Heart left ventricle (tissue), 16 donors: ENCODE results near the gene WDR7. TPM values are rescaled to one million over a fixed set of nuclear protein-coding genes. Genes with fewer than 3 reads are reported as not detected.
A peak's percentile ranks its signal among the peaks of the same experiment; 100 is the strongest.

Source experiments
- ATAC-seq, 4 donors: fragments of 200-7000 bp; cut with Tn5 transposase; one replicate each; pipeline ENCODE4 v1.9.1; 2020 to 2022; ENCODE audit warnings: moderate library complexity in 4 of 4, mild to moderate bottlenecking in 3 of 4, moderate number of reproducible peaks in 1 of 4
- DNase-seq, 5 donors: peaks; one replicate each; pipeline ENCODE4 v3.0.0-alpha.2; 2020
- H3K27ac ChIP-seq, 12 donors: fragments of 200-600 bp; sonication (generic) in 4 of 12; one replicate each; pipeline versions ENCODE4 v1.5.0 to v1.8.0; 2016 to 2022; ENCODE audit warnings: mild to moderate bottlenecking in 2 of 12
- H3K27me3 ChIP-seq, 9 donors: fragments of 200-600 bp; sonication (generic) in 2 of 9; one replicate each; pipeline versions ENCODE4 v1.5.1 to v1.8.0; 2016 to 2022; ENCODE audit warnings: mild to moderate bottlenecking in 3 of 9
- H3K36me3 ChIP-seq, 9 donors: fragments of 200-600 bp; sonication (generic) in 2 of 9; one replicate each; pipeline versions ENCODE4 v1.5.0 to v1.8.0; 2018 to 2022; ENCODE audit warnings: mild to moderate bottlenecking in 2 of 9
- H3K4me1 ChIP-seq, 12 donors: fragments of 200-600 bp; sonication (generic) in 4 of 12; one replicate each; pipeline versions ENCODE4 v1.5.0 to v1.8.0; 2016 to 2022; ENCODE audit warnings: mild to moderate bottlenecking in 3 of 12
- H3K4me3 ChIP-seq, 12 donors: fragments of 200-600 bp; sonication (generic) in 4 of 12; one replicate each; pipeline versions ENCODE4 v1.5.0 to v1.8.0; 2017 to 2022; ENCODE audit warnings: mild to moderate bottlenecking in 9 of 12, moderate library complexity in 4 of 12
- H3K9me3 ChIP-seq, 12 donors: fragments of 200-600 bp; sonication (generic) in 4 of 12; one replicate each; pipeline versions ENCODE4 v1.5.0 to v1.8.0; 2016 to 2022; ENCODE audit warnings: mild to moderate bottlenecking in 1 of 12
- CTCF ChIP-seq, 12 donors: fragments of 200-600 bp; sonication (generic) in 4 of 12; IDR thresholded peaks; one replicate each; pipeline versions ENCODE4 v1.5.0 to v1.8.0; 2018 to 2022; ENCODE audit warnings: antibody characterized with exemption in 12 of 12, mild to moderate bottlenecking in 5 of 12
- POLR2A ChIP-seq, 2 donors: fragments of 450-650 bp; IDR thresholded peaks; one replicate each; pipeline ENCODE4 v1.6.1; 2017; ENCODE audit warnings: antibody characterized with exemption in 2 of 2, mild to moderate bottlenecking in 2 of 2, moderate library complexity in 2 of 2
- WGBS, 4 donors: extraction: QIAGEN DNeasy Blood & Tissue Kit in 2 of 4; methylation state at CpG; one replicate each; pipeline versions ENCODE4 v1.1.5 to v1.1.7; 2013 to 2018; 5-methylcytosine and 5-hydroxymethylcytosine counted together
- intact Hi-C, 10 donors: fragments of 100-400 bp; cut with DNase I; formaldehyde crosslinking; loops; one replicate each; pipeline versions ENCODE4 v1.11.1 to v1.14.2; 2022
- polyA plus RNA-seq, 2 donors: library from polyadenylated mRNA; stranded (reverse); fragments of 200-250 nt; gene quantifications; one replicate each; pipeline ENCODE4 v1.2.3, GENCODE V29; 2013
- total RNA-seq, 9 donors: library from RNA; depleted of rRNA in 2 of 9; stranded (reverse); fragments of >200 nt in 2 of 9; fragmentation: NEBNext Ultra II Directional in 3 of 9; extraction: Animal tissue kit (Norgen Biotek cat#: 25700) in 3 of 9; gene quantifications; one replicate each; pipeline versions ENCODE4 v1.1.0 to v1.2.4, GENCODE V29; 2016 to 2023
- donor health status: ischemic (EF 13 %, LVEDD 7.1; RV severe dilation, severe dysfunction).
- donor health status: healthy with polysubstance abuse.
- donor health status: DM: no; HTN: yes; CAD: no.
- donor health status: DM: no; HTN: no; CAD: no.
- donor health status: ischemic (EF 25% LVEDD 6.9; RV normal size, moderate dysfunction).
- donor health status: ischemic (EF 25% LVEDD 5.7; RV mildly dilated, moderate dysfunction).
- donor health status: healthy.
- donor health status: DM: yes; HTN: yes; CAD: no.
- donor health status: ischemic (EF 35%, LVEDD 5.7; RV mildly dilated, moderate dysfunction).
- donor health status: nonischemic (EF 11% LVEDD 7.7; RV severe dilation, severe dysfunction).
- donor health status: DM: yes; HTN: yes; CAD: no.
- donor health status: PGD.
- donor health status: ischemic (EF 29% LVEDD 5.4; RV normal size, mild dysfunction).
- donor health status: nonischemic (EF 23%, LVEDD 6.1; RV moderate dilation, normal function).

Gene WDR7
- total and polyA plus RNA-seq, 11 donors, result 4.3 to 33.6 (median 26.6) TPM

- intact Hi-C loops, result no loop called here
Observed at GRCh38 chr18:56897122-56897521, 246.0 kb downstream of the WDR7 start.

DNA sequence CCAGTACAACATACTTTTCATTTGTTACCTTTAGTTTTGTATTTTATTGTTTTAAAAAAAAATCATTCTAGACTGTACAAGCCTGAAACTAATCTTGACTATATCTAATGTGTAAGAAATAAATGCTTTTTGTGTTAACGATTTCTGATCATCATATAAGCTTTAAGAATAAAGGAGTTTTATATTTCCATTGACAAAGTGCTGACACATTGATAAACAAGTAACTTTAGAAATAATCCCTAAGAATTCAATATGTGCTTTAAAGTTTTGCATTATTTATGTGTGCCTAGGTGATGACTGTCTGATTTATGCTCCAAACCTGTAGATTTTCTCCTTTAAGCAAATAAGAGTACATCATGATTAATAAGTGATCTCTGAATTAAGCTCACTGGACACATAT, 248.5 kb downstream of the WDR7 start:
- Histone ChIP-seq H3K36me3 (no peaks in the 10 kb centered on the region), H3K27me3 (no peaks in the 10 kb centered on the region), H3K27ac (no peak overlapping the region), H3K4me3 (no peak overlapping the region), H3K9me3 (no peaks in the 10 kb centered on the region), H3K4me1 (peaks cover 0 to 21% (median 7%) of the 10 kb centered on the region in 12 donors)
- 96 to 100% (median 97%) methylated on average over 1 of the region's 1 CpG for WGBS, 4 donors
- DNase-seq (no peak), ATAC-seq (no peak)
- intact Hi-C loops, result no loop called here
- no peak for TF ChIP-seq CTCF (IDR thresholded peaks at IDR 0.05)
- TF ChIP-seq POLR2A (IDR thresholded peaks at IDR 0.05), result no peak

More at GRCh38 chr18:56897122-56897521, 246.0 kb downstream of the WDR7 start:
- no peaks in the 10 kb centered on the region for H3K36me3 ChIP-seq
- no peak for ATAC-seq
- H3K27me3 ChIP-seq, result no peaks in the 10 kb centered on the region
- no peaks in the 10 kb centered on the region for H3K9me3 ChIP-seq
- H3K4me1 ChIP-seq, result peaks cover 0 to 17% (median 4%) of the 10 kb centered on the region in 12 donors
- no peak overlapping the region for H3K27ac ChIP-seq
- DNase-seq, result no peak
- 47 to 50% (median 48%) methylated on average over 2 of the region's 2 CpGs for WGBS, 4 donors
- no peak overlapping the region for H3K4me3 ChIP-seq
- TF ChIP-seq POLR2A (IDR thresholded peaks at IDR 0.05) (no peak), CTCF (IDR thresholded peaks at IDR 0.05) (no peak)

GRCh38 chr18:56900195-56901094, 249.3 kb downstream of the WDR7 start:
- peak overlapping the region in 3 of 12 donors; percentile 7 to 46 (median 29) for H3K27ac ChIP-seq

More at GRCh38 chr18:56900195-56901094, 249.3 kb downstream of the WDR7 start:
- intact Hi-C loops, result no loop called here
- DNase-seq, result peak in 1 of 5 donors; percentile 28
- peaks cover 0 to 21% (median 7%) of the 10 kb centered on the region in 12 donors for H3K4me1 ChIP-seq
- WGBS, 4 donors, result 57 to 67% (median 62%) methylated on average over 7 of the region's 7 CpGs
- H3K27me3 ChIP-seq, result no peaks in the 10 kb centered on the region
- TF ChIP-seq POLR2A (IDR thresholded peaks at IDR 0.05) (no peak), CTCF (IDR thresholded peaks at IDR 0.05) (no peak)
- no peaks in the 10 kb centered on the region for H3K9me3 ChIP-seq
- H3K36me3 ChIP-seq, result no peaks in the 10 kb centered on the region
- peak in 3 of 4 donors; percentile 64 to 83 (median 82) for ATAC-seq
- no peak overlapping the region for H3K4me3 ChIP-seq
